K562 (cell line): ENCODE data around the gene SH2D5. TPM values are rescaled to one million over a fixed set of nuclear protein-coding genes. Genes with fewer than 3 reads are reported as not detected.
A peak's percentile ranks its signal among the peaks of the same experiment; 100 is the strongest.

Experiments used
- ATAC-seq: fragments of 200-7000 bp; cut with Tn5 transposase; 3 replicates; pipeline ENCODE4 v1.9.1; 2020; ENCODE audit warnings: moderate library complexity
- BruUV-seq: library from RNA; stranded (reverse); fragments of 400-500 nt; replicated peaks from 2 replicates; lab custom pipeline; 2021; lab: Mats Ljungman, UMichigan
- CTCF ChIA-PET: fragments of 300-600 bp; formaldehyde crosslinking; extraction: SDS; loops from one replicate; lab custom pipeline; 2021; ENCODE audit warnings: low intra/inter-chr PET ratio; lab: Yijun Ruan, JAX
- POLR2A ChIA-PET: fragments of 300-600, 350-650 bp; sonication (Branson Sonifier 250); formaldehyde crosslinking; extraction: SDS; loops from one replicate; lab custom pipeline; 2021; ENCODE audit warnings: antibody characterized with exemption, inconsistent platforms; lab: Yijun Ruan, JAX
- DNase-seq, 4 experiments: peaks; one replicate each; pipeline versions ENCODE4 v3.0.0 to v3.0.0-alpha.2; 2011 to 2018; ENCODE audit warnings: low spot score in 3 of 4, mixed read lengths in 3 of 4; ENCODE audit errors: extremely low read depth in 1 of 4
- FAIRE-seq: peaks from 2 replicates; lab custom pipeline; 2011; peaks lifted over from hg19 to GRCh38; lab: Jason Lieb, UNC
- H2AFZ ChIP-seq: 2 replicates; pipeline ENCODE4 v1.6.0; 2011; ENCODE audit warnings: low read depth, low read length, control low read depth, inconsistent platforms
- H3K27ac ChIP-seq: fragments of 200-600 bp; 3 replicates; pipeline ENCODE4 v1.8.0; 2011; ENCODE audit warnings: low read depth, mild to moderate bottlenecking, control low read depth, inconsistent platforms, low read length, moderate library complexity, mixed read lengths; ENCODE audit errors: extremely low read depth
- H3K27me3 ChIP-seq, 2 experiments: fragments of 300-600 bp in 1 of 2; 2 replicates in 1 of 2; 3 replicates in 1 of 2; pipeline versions ENCODE4 v1.6.0 to v1.8.0; 2011; ENCODE audit warnings: inconsistent platforms in 2 of 2, low read length in 2 of 2, mild to moderate bottlenecking in 1 of 2, mixed read lengths in 1 of 2, moderate library complexity in 1 of 2; ENCODE audit not compliant: control insufficient read depth in 2 of 2, insufficient read depth in 2 of 2
- H3K36me3 ChIP-seq: fragments of 300-600 bp; 3 replicates; pipeline ENCODE4 v1.8.0; 2011; ENCODE audit warnings: mild to moderate bottlenecking, low read length, inconsistent platforms; ENCODE audit not compliant: control insufficient read depth, insufficient read depth
- H3K4me1 ChIP-seq, 2 experiments: fragments of 200-600 bp in 1 of 2; replicated peaks in 1 of 2; 2 replicates in 1 of 2; 3 replicates in 1 of 2; pipeline versions ENCODE4 v1.5.1 to v1.8.0; 2011; ENCODE audit warnings: inconsistent platforms in 2 of 2, low read length in 2 of 2, mild to moderate bottlenecking in 1 of 2, mixed read lengths in 1 of 2, moderate library complexity in 1 of 2; ENCODE audit not compliant: control insufficient read depth in 2 of 2, insufficient read depth in 2 of 2
- H3K4me2 ChIP-seq: 2 replicates; pipeline ENCODE4 v1.6.1; 2011; ENCODE audit warnings: low read length, control low read depth, inconsistent platforms, mixed read lengths; ENCODE audit not compliant: insufficient read depth
- H3K4me3 ChIP-seq: fragments of 200-600 bp; sonication (generic), shearing (Covaris generic); 2 replicates; pipeline ENCODE4 v1.5.1; 2016; ENCODE audit warnings: control low read depth, inconsistent platforms
- H3K79me2 ChIP-seq: fragments of 200-600 bp; 3 replicates; pipeline ENCODE4 v1.8.0; 2011; ENCODE audit warnings: low read length, inconsistent platforms; ENCODE audit not compliant: control insufficient read depth, insufficient read depth
- H3K9ac ChIP-seq, 2 experiments: 2 replicates each; pipeline versions ENCODE4 v1.6.0 to v1.6.1; 2011; ENCODE audit warnings: low read depth in 2 of 2, low read length in 2 of 2, control low read depth in 1 of 2, inconsistent platforms in 1 of 2, mild to moderate bottlenecking in 1 of 2, mixed read lengths in 1 of 2; ENCODE audit not compliant: insufficient read depth in 1 of 2
- H3K9me1 ChIP-seq: one replicate; pipeline ENCODE4 v1.6.0; 2011; ENCODE audit warnings: inconsistent platforms, mild to moderate bottlenecking, low read length, moderate library complexity; ENCODE audit not compliant: control insufficient read depth, insufficient read depth
- H3K9me3 ChIP-seq: replicated peaks from 2 replicates; pipeline ENCODE4 v1.5.1; 2011; ENCODE audit warnings: low read depth, low read length, inconsistent platforms; ENCODE audit not compliant: control insufficient read depth, insufficient read depth
- H4K20me1 ChIP-seq: replicated peaks from 2 replicates; pipeline ENCODE4 v1.6.1; 2011; ENCODE audit warnings: low read length, inconsistent platforms, mixed read lengths; ENCODE audit not compliant: control insufficient read depth, insufficient read depth
- ARNT ChIP-seq, 2 experiments: fragments of 450-650 bp; IDR thresholded peaks; 2 replicates each; pipeline ENCODE4 v1.6.1; 2016; ENCODE audit warnings: mild to moderate bottlenecking in 1 of 2
- ATF6 ChIP-seq: sonication (generic); formaldehyde crosslinking; IDR thresholded peaks from 2 replicates; pipeline ENCODE4 v1.4.0; 2020; ENCODE audit warnings: mild to moderate bottlenecking, missing genetic modification reagents
- GATAD2A ChIP-seq: fragments of 450-650 bp; IDR thresholded peaks from 2 replicates; pipeline ENCODE4 v1.6.1; 2017
- HMBOX1 ChIP-seq: sonication (generic); IDR thresholded peaks from 2 replicates; pipeline ENCODE4 v1.6.1; 2016
- KDM1A ChIP-seq, 2 experiments: fragments of 450-650 bp; IDR thresholded peaks; 2 replicates each; pipeline ENCODE4 v1.6.1; 2016; ENCODE audit warnings: mild to moderate bottlenecking in 2 of 2
- L3MBTL2 ChIP-seq: fragments of 450-650 bp; IDR thresholded peaks from 2 replicates; pipeline ENCODE4 v1.6.1; 2016; ENCODE audit warnings: mild to moderate bottlenecking, moderate library complexity
- MAFF ChIP-seq: IDR thresholded peaks from 2 replicates; pipeline ENCODE4 v1.6.1; 2012; ENCODE audit warnings: low read length, improper control_type of control experiment
- MYNN ChIP-seq, 2 experiments: sonication (generic); formaldehyde crosslinking in 1 of 2; IDR thresholded peaks; 2 replicates each; pipeline versions ENCODE4 v1.5.0 to v1.6.1; 2016 to 2020; ENCODE audit warnings: antibody characterized with exemption in 1 of 2, missing genetic modification reagents in 1 of 2
- NFE2L1 ChIP-seq: fragments of 450-650 bp; IDR thresholded peaks from 2 replicates; pipeline ENCODE4 v1.6.1; 2016; ENCODE audit warnings: missing genetic modification characterization, low read depth, mild to moderate bottlenecking, missing compliant biosample characterization, moderate library complexity, borderline replicate concordance
- NR2C2 ChIP-seq, 2 experiments: fragments of 200-800 bp in 1 of 2; sonication (Bioruptor generic) in 1 of 2; sonication (generic) in 1 of 2; formaldehyde crosslinking in 1 of 2; IDR thresholded peaks; 2 replicates each; pipeline versions ENCODE4 v1.6.1 to v1.8.0; 2016 to 2022; ENCODE audit warnings: mild to moderate bottlenecking in 1 of 2, missing compliant biosample characterization in 1 of 2, missing genetic modification characterization in 1 of 2, missing genetic modification reagents in 1 of 2
- SNRNP70 ChIP-seq: fragments of 200-400 bp; formaldehyde crosslinking; optimal IDR thresholded peaks from 2 replicates; pipeline ENCODE3; 2017; ENCODE audit warnings: low read depth, low read length
- STAT5B ChIP-seq: fragments of 250-450 bp; sonication (Bioruptor Pico); IDR thresholded peaks from 2 replicates; pipeline ENCODE4 v1.8.0; 2021; ENCODE audit warnings: mild to moderate bottlenecking, inconsistent platforms
- ZNF133 ChIP-seq: fragments of 250-450 bp; sonication (Bioruptor Pico); IDR thresholded peaks from 2 replicates; pipeline ENCODE4 v1.4.0; 2020; ENCODE audit warnings: mild to moderate bottlenecking
- ZNF143 ChIP-seq: sonication (generic); formaldehyde crosslinking; IDR thresholded peaks from 2 replicates; pipeline ENCODE4 v1.9.0; 2022; ENCODE audit warnings: mild to moderate bottlenecking, missing genetic modification reagents
- ZNF717 ChIP-seq: fragments of 250-450 bp; sonication (Bioruptor Pico); IDR thresholded peaks from 2 replicates; pipeline ENCODE4 v1.5.0; 2021
- WGBS: fragments of 100-300 bp; shearing (Covaris generic); methylation state at CpG from one replicate; pipeline ENCODE4 v1.1.6; 2016; ENCODE audit warnings: low coverage, mixed read lengths; ENCODE audit not compliant: insufficient coverage; ENCODE audit errors: missing lambda C conversion rate; 5-methylcytosine and 5-hydroxymethylcytosine counted together
- in situ Hi-C: fragments of 300-500 bp; cut with MboI; formaldehyde crosslinking; loops from 4 replicates; pipeline ENCODE4 v1.15.0; 2018; ENCODE audit warnings: inconsistent platforms, mixed read lengths
- intact Hi-C: fragments of 100-400 bp; cut with micrococcal nuclease; formaldehyde crosslinking; loops from 2 replicates; pipeline ENCODE4 v1.14.2; 2022
- polyA plus RNA-seq, 8 experiments: library from polyadenylated mRNA; depleted of rRNA in 4 of 8; stranded (reverse) in 5 of 8; unstranded in 3 of 8; fragments of >200 nt; fragmentation: Nextera tagmentation in 2 of 8; fragmentation: Illumina TruSeq in 1 of 8; extraction: Ambion mirVana in 2 of 8; extraction: Trizol in 1 of 8; gene quantifications; 2 replicates each; pipeline versions ENCODE4 v1.2.1 to v1.2.3, GENCODE V29; 2011 to 2014; ENCODE audit warnings: inconsistent platforms in 1 of 8, missing spikeins in 1 of 8
- total RNA-seq, 7 experiments: library from RNA; depleted of rRNA in 6 of 7; stranded (reverse); fragments of >200 nt in 6 of 7; fragmentation: Illumina TruSeq in 2 of 7; extraction: Trizol in 2 of 7; gene quantifications; 2 replicates each; pipeline versions ENCODE4 v1.2.1 to v1.2.3, GENCODE V29; 2011 to 2021; ENCODE audit warnings: low replicate concordance in 1 of 7

The SH2D5 gene
- total and polyA plus RNA-seq, 9 of the 15 experiments (the other 6 are each of a cell fraction or from before 2014, with no cell fraction given), result 0.06 to 0.11 TPM; not detected in 7

- FAIRE-seq, result no peak
- 9% methylated on average over 25 of the region's 25 CpGs for WGBS
- DNase-seq, result no peak
- POLR2A ChIA-PET, result interaction anchor here (0.6 kb wide), 1 partner anchor 347 kb away, joined by 3 read pairs; no protein-coding TSS in a partner anchor
- H3K4me3 ChIP-seq, result no peak overlapping the region
- H3K9me3 ChIP-seq, result no peaks in the 10 kb centered on the region; the same call in 1 of the 2 replicates
- H3K27ac ChIP-seq, result no peak overlapping the region
- H2AFZ ChIP-seq, result no peak overlapping the region
- H3K9ac ChIP-seq, result peak overlapping the region in 1 of 2 experiments; percentile 29; a peak in 1 of 4 replicates
- no peaks in the 10 kb centered on the region for H3K79me2 ChIP-seq
- intact Hi-C loops (no loop called here), in situ Hi-C loops (no loop called here)
- H3K27me3 ChIP-seq, result peaks cover 8 to 74% of the 10 kb centered on the region in 2 experiments; a peak in 4 of 5 replicates
- ATAC-seq, result no peak
- H3K4me1 ChIP-seq, result peaks cover 0 to 63% of the 10 kb centered on the region in 2 experiments; a peak in 2 of 5 replicates
- H3K4me2 ChIP-seq, result no peak overlapping the region
- no TSS peak for BruUV-seq
- TF ChIP-seq ZNF143 (CRISPR knock-in tag) (no peak), GATAD2A (no peak), ATF6 (no peak), MAFF (no peak), SNRNP70 (no peak), ZNF133 (CRISPR knock-in tag) (no peak), ZNF717 (CRISPR knock-in tag) (no peak), STAT5B (no peak), KDM1A (IDR thresholded peaks at IDR 0.05) (no peak), MYNN (IDR thresholded peaks at IDR 0.05) (no peak), MYNN (CRISPR knock-in tag; IDR thresholded peaks at IDR 0.05) (no peak), ARNT (IDR thresholded peaks at IDR 0.05) (no peak), NR2C2 (CRISPR knock-in tag; IDR thresholded peaks at IDR 0.05) (no peak), NR2C2 (tag; IDR thresholded peaks at IDR 0.05) (no peak), HMBOX1 (no peak), L3MBTL2 (no peak), NFE2L1 (tag) (no peak)
- peaks cover 6% of the 10 kb centered on the region; the same call in 1 of the 2 replicates for H4K20me1 ChIP-seq
- H3K36me3 ChIP-seq, result no peaks in the 10 kb centered on the region
- H3K9me1 ChIP-seq, result no peaks in the 10 kb centered on the region
- CTCF ChIA-PET, result no interaction called here
Observed at GRCh38 chr1:20726118-20726911, 6.2 kb downstream of the SH2D5 start.
